Tibial artery (tissue), 4 donors: ENCODE data around the gene PXYLP1.

Source experiments
- DNase-seq, 2 donors: peaks; one replicate each; pipeline ENCODE4 v3.0.0-alpha.2; 2019
- H3K27ac ChIP-seq, 2 donors: fragments of 200-600 bp; sonication (generic) in 1 of 2; 1 replicate in 1 of 2; 2 replicates in 1 of 2; pipeline ENCODE4 v1.5.1; 2018 to 2019; ENCODE audit warnings: mild to moderate bottlenecking in 1 of 2
- H3K27me3 ChIP-seq, 2 donors: fragments of 200-600 bp; sonication (generic) in 1 of 2; one replicate each; pipeline versions ENCODE4 v1.5.1 to v1.6.0; 2016 to 2019
- H3K36me3 ChIP-seq, 3 donors: fragments of 200-600 bp; sonication (generic) in 2 of 3; one replicate each; pipeline ENCODE4 v1.5.1; 2016 to 2019; ENCODE audit warnings: mild to moderate bottlenecking in 2 of 3
- H3K4me1 ChIP-seq, 4 donors: fragments of 200-600 bp; sonication (generic) in 2 of 4; 1 replicate in 3 of 4; 2 replicates in 1 of 4; pipeline ENCODE4 v1.5.1; 2016 to 2019
- H3K4me3 ChIP-seq, 2 donors: fragments of 200-600 bp; sonication (generic) in 1 of 2; 1 replicate in 1 of 2; 2 replicates in 1 of 2; pipeline ENCODE4 v1.5.1; 2018 to 2019; ENCODE audit warnings: mild to moderate bottlenecking in 2 of 2
- H3K9me3 ChIP-seq, 3 donors: fragments of 200-600 bp; sonication (generic) in 1 of 3; one replicate each; pipeline ENCODE4 v1.5.1; 2016 to 2019
- intact Hi-C: fragments of 100-400 bp; cut with DNase I; formaldehyde crosslinking; loops from one replicate; pipeline ENCODE4 v1.15.0; 2023; ENCODE audit warnings: low total_unique reads
- TF ChIP-seq, protein P1 (sequence below), 2 experiments: fragments of 200-600 bp in 1 of 2; fragments of 450-650 bp in 1 of 2; IDR thresholded peaks; one replicate each; pipeline ENCODE4 v1.5.1; 2017 to 2019; ENCODE audit warnings: antibody characterized with exemption in 2 of 2, mild to moderate bottlenecking in 1 of 2, moderate library complexity in 1 of 2

PXYLP1 gene

GRCh38 chr3:141236361-141236760, 4.7 kb downstream of the PXYLP1 start:
- Histone ChIP-seq H3K9me3 (no peaks in the 10 kb centered on the region), H3K27ac (no peak overlapping the region)

GRCh38 chr3:141237701-141238521, 6.3 kb downstream of the PXYLP1 start:
- Histone ChIP-seq H3K9me3 (no peaks in the 10 kb centered on the region), H3K4me3 (no peak overlapping the region), H3K4me1 (peaks cover 0 to 54% (median 33%) of the 10 kb centered on the region in 4 donors), H3K27me3 (no peaks in the 10 kb centered on the region), H3K36me3 (peaks cover 0 to 18% (median 0%) of the 10 kb centered on the region in 3 donors), H3K27ac (peak overlapping the region; percentile 58 to 90)
- TF ChIP-seq, protein P1, sequence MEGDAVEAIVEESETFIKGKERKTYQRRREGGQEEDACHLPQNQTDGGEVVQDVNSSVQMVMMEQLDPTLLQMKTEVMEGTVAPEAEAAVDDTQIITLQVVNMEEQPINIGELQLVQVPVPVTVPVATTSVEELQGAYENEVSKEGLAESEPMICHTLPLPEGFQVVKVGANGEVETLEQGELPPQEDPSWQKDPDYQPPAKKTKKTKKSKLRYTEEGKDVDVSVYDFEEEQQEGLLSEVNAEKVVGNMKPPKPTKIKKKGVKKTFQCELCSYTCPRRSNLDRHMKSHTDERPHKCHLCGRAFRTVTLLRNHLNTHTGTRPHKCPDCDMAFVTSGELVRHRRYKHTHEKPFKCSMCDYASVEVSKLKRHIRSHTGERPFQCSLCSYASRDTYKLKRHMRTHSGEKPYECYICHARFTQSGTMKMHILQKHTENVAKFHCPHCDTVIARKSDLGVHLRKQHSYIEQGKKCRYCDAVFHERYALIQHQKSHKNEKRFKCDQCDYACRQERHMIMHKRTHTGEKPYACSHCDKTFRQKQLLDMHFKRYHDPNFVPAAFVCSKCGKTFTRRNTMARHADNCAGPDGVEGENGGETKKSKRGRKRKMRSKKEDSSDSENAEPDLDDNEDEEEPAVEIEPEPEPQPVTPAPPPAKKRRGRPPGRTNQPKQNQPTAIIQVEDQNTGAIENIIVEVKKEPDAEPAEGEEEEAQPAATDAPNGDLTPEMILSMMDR (IDR thresholded peaks at IDR 0.05): no peak
- no peak for DNase-seq
- intact Hi-C loops: loop anchor here (10.0 kb wide), 1 partner anchor 217 kb away; no protein-coding TSS in a partner anchor

More at GRCh38 chr3:141236361-141236760, 4.7 kb downstream of the PXYLP1 start:
- Histone ChIP-seq H3K36me3 (peaks cover 0 to 17% (median 0%) of the 10 kb centered on the region in 3 donors), H3K4me3 (no peak overlapping the region), H3K27me3 (no peaks in the 10 kb centered on the region), H3K4me1 (peaks cover 0 to 47% (median 24%) of the 10 kb centered on the region in 4 donors)
- no peak for DNase-seq
- intact Hi-C loops: loop anchor here (10.0 kb wide), 1 partner anchor 218 kb away; no protein-coding TSS in a partner anchor
- TF ChIP-seq, protein P1 (IDR thresholded peaks at IDR 0.05): no peak

GRCh38 chr3:141239511-141240281, 8.1 kb downstream of the PXYLP1 start:
- TF ChIP-seq, protein P1 (IDR thresholded peaks at IDR 0.05): no peak
- Histone ChIP-seq H3K4me3 (no peak overlapping the region), H3K4me1 (peaks cover 0 to 54% (median 39%) of the 10 kb centered on the region in 4 donors), H3K9me3 (no peaks in the 10 kb centered on the region), H3K27ac (peak overlapping the region; percentile 89 to 90), H3K27me3 (no peaks in the 10 kb centered on the region), H3K36me3 (peaks cover 0 to 18% (median 0%) of the 10 kb centered on the region in 3 donors)
- DNase-seq: no peak
- intact Hi-C loops: loop anchor here (10.0 kb wide), 1 partner anchor 215 kb away; no protein-coding TSS in a partner anchor

- TF ChIP-seq, protein P1 (IDR thresholded peaks at IDR 0.05): no peak
- Histone ChIP-seq H3K4me3 (no peak overlapping the region), H3K27ac (peak overlapping the region; percentile 89 to 90), H3K9me3 (no peaks in the 10 kb centered on the region), H3K27me3 (no peaks in the 10 kb centered on the region), H3K4me1 (peaks cover 0 to 54% (median 39%) of the 10 kb centered on the region in 4 donors), H3K36me3 (peaks cover 0 to 12% (median 0%) of the 10 kb centered on the region in 3 donors)
- DNase-seq: no peak
- intact Hi-C loops: no loop called here
Observed at GRCh38 chr3:141240286-141240685, 8.7 kb downstream of the PXYLP1 start.

DNA sequence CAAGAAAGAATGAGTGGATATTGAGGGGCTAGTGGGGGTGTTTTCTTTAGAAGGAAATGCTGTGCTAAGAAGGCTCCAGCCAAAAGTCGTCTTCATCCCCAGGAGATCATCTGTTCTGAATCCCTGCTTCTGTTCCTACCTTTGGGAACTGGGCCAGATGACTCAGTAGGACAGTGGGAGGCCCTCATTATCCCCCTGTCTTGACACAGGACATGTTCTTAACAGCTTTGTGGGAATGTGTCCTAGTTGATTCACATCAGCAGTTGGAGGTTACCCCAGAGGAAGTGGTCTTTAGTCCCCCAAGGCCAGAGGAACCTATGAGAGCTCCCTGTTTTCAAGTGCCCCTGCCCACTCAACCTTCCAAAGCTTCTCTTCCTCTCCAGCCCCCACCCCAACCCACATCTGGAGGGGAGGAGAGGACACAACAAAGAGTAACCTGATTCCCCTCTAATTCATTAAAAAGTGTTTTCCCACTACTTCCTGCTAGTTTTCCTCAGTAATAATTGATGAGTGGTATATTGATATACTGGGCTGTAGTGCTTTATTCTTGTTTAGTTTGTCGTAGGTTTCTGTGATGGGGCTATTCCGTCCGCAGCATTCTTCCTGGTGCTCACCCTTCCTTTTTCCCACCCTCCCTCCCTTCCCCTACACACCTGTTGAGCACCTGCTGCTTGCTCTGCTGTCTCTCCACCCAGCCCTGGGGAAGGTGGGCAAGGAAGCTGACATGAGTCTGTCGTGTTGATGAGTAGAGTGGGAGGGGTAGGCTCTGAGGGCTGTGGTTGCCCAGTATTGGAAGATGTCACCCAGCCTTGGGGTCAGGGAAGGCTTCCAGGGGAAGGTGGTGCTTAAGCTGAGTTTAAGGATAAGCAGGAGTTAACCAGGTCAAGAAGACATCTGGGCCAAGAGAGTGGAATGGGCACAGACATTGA, 9.3 kb downstream of the PXYLP1 start:
- TF ChIP-seq, protein P1 (IDR thresholded peaks at IDR 0.05): no peak
- Histone ChIP-seq H3K4me1 (peaks cover 0 to 54% (median 39%) of the 10 kb centered on the region in 4 donors), H3K27ac (peak overlapping the region; percentile 89 to 90), H3K36me3 (peaks cover 0 to 6% (median 0%) of the 10 kb centered on the region in 3 donors), H3K27me3 (no peaks in the 10 kb centered on the region), H3K4me3 (no peak overlapping the region), H3K9me3 (no peaks in the 10 kb centered on the region)
- no peak for DNase-seq
- intact Hi-C loops: no loop called here
